HCT116 (cell line): ENCODE measurements around the gene PRR35. TPM values are rescaled to one million over a fixed set of nuclear protein-coding genes. Genes with fewer than 3 reads are reported as not detected.

Experiments used
- ATAC-seq: fragments of 200-7000 bp; cut with Tn5 transposase; 2 replicates; pipeline ENCODE4 v1.9.1; 2020; ENCODE audit warnings: mild to moderate bottlenecking, moderate library complexity
- BruUV-seq: library from RNA; stranded (reverse); fragments of 400-500 nt; replicated peaks from 2 replicates; lab custom pipeline; 2021; lab: Mats Ljungman, UMichigan
- CTCF ChIA-PET: fragments of 300-600 bp; sonication (Branson Sonifier 250); formaldehyde crosslinking; loops from one replicate; lab custom pipeline; 2021; ENCODE audit warnings: antibody characterized with exemption; lab: Charles Lee
- POLR2A ChIA-PET: fragments of 300-600, 350-600 bp; sonication (Branson Sonifier 250); formaldehyde crosslinking; loops from one replicate; lab custom pipeline; 2021; ENCODE audit warnings: antibody characterized with exemption; lab: Charles Lee
- RAD21 ChIA-PET, 2 experiments: fragments of 300-600 bp; sonication (Branson Sonifier 250); formaldehyde crosslinking; loops; one replicate each; lab custom pipeline; 2023; ENCODE audit warnings: low total read pairs in 2 of 2; ENCODE audit not compliant: uncharacterized antibody in 2 of 2, unreplicated experiment in 2 of 2, low non-redundant PET in 1 of 2; lab: Charles Lee
- DNase-seq: peaks from one replicate; pipeline ENCODE4 v3.0.0-alpha.2; 2010; ENCODE audit warnings: low read depth, low spot score
- H2AFZ ChIP-seq: fragments of 200-600 bp; shearing (Covaris generic), sonication (generic); 2 replicates; pipeline ENCODE4 v1.6.1; 2017; ENCODE audit warnings: low read depth, mixed run types, mixed read lengths, antibody characterized with exemption, low read length; ENCODE audit not compliant: poor library complexity, severe bottlenecking
- H3K27ac ChIP-seq: 2 replicates; pipeline ENCODE4 v1.5.1; 2012; ENCODE audit warnings: low read depth, low read length
- H3K27me3 ChIP-seq: fragments of 200-600 bp; sonication (generic); 2 replicates; pipeline ENCODE4 v1.6.1; 2016; ENCODE audit warnings: mixed run types, low read length, mixed read lengths; ENCODE audit not compliant: insufficient read depth
- H3K36me3 ChIP-seq, 2 experiments: fragments of 200-500 bp in 1 of 2; fragments of 200-600 bp in 1 of 2; sonication (Bioruptor generic) in 1 of 2; sonication (generic) in 1 of 2; 2 replicates each; pipeline versions ENCODE4 v1.5.1 to v1.6.1; 2014 to 2016; ENCODE audit warnings: low read length in 2 of 2, inconsistent platforms in 1 of 2, mixed read lengths in 1 of 2, mixed run types in 1 of 2; ENCODE audit not compliant: insufficient read depth in 2 of 2, control insufficient read depth in 1 of 2
- H3K4me1 ChIP-seq, 2 experiments: fragments of 200-600 bp in 1 of 2; sonication (generic) in 1 of 2; 2 replicates each; pipeline versions ENCODE4 v1.5.1 to v1.6.1; 2012 to 2017; ENCODE audit warnings: low read length in 2 of 2, inconsistent platforms in 1 of 2, mild to moderate bottlenecking in 1 of 2, mixed read lengths in 1 of 2, mixed run types in 1 of 2, moderate library complexity in 1 of 2; ENCODE audit not compliant: insufficient read depth in 2 of 2, control insufficient read depth in 1 of 2
- H3K4me2 ChIP-seq: fragments of 200-600 bp; sonication (generic); 2 replicates; pipeline ENCODE4 v1.6.1; 2017; ENCODE audit warnings: mixed run types, low read length, mixed read lengths
- H3K4me3 ChIP-seq, 2 experiments: fragments of 200-600 bp in 1 of 2; sonication (generic) in 1 of 2; replicated peaks in 1 of 2; 2 replicates each; pipeline ENCODE4 v1.5.1; 2011 to 2016; ENCODE audit warnings: low read length in 2 of 2, control low read depth in 1 of 2, low read depth in 1 of 2, mild to moderate bottlenecking in 1 of 2, mixed read lengths in 1 of 2, mixed run types in 1 of 2
- H3K79me2 ChIP-seq: fragments of 200-600 bp; sonication (generic); 2 replicates; pipeline ENCODE4 v1.6.1; 2017; ENCODE audit warnings: mild to moderate bottlenecking, mixed run types, low read length, moderate library complexity, mixed read lengths; ENCODE audit not compliant: insufficient read depth
- H3K9ac ChIP-seq: fragments of 200-600 bp; sonication (generic); 2 replicates; pipeline ENCODE4 v1.6.1; 2016; ENCODE audit warnings: low read length, mixed read lengths
- H3K9me2 ChIP-seq: fragments of 200-600 bp; sonication (generic), shearing (Covaris generic); 2 replicates; pipeline ENCODE4 v1.6.1; 2017; ENCODE audit warnings: mixed run types, mild to moderate bottlenecking, moderate library complexity; ENCODE audit not compliant: insufficient read depth
- H3K9me3 ChIP-seq, 2 experiments: fragments of 200-500 bp in 1 of 2; fragments of 200-600 bp in 1 of 2; sonication (Bioruptor generic) in 1 of 2; sonication (generic) in 1 of 2; 2 replicates each; pipeline ENCODE4 v1.6.1; 2014 to 2017; ENCODE audit warnings: low read length in 2 of 2, mixed read lengths in 2 of 2, inconsistent platforms in 1 of 2, low read depth in 1 of 2, mild to moderate bottlenecking in 1 of 2, mixed run types in 1 of 2, moderate library complexity in 1 of 2; ENCODE audit not compliant: control insufficient read depth in 1 of 2, insufficient read depth in 1 of 2
- H4K20me1 ChIP-seq: fragments of 200-600 bp; sonication (generic), shearing (Covaris generic); 2 replicates; pipeline ENCODE4 v1.6.1; 2017; ENCODE audit warnings: mixed run types, mild to moderate bottlenecking, moderate library complexity; ENCODE audit not compliant: insufficient read depth
- CBX3 ChIP-seq: IDR thresholded peaks from 2 replicates; pipeline ENCODE4 v1.6.1; 2012; ENCODE audit warnings: low read depth
- CEBPB ChIP-seq: IDR thresholded peaks from 2 replicates; pipeline ENCODE4 v1.6.1; 2012; ENCODE audit warnings: low read depth
- CTCF ChIP-seq, 3 experiments: fragments of 200-600 bp in 1 of 3; sonication (generic) in 1 of 3; IDR thresholded peaks in 2 of 3; conservative IDR thresholded peaks in 1 of 3; 2 replicates each; pipeline ENCODE4 v1.5.1; 2012 to 2017; ENCODE audit warnings: low read depth in 2 of 3, low read length in 2 of 3, antibody characterized with exemption in 1 of 3, borderline replicate concordance in 1 of 3, control low read depth in 1 of 3, mild to moderate bottlenecking in 1 of 3, mixed read lengths in 1 of 3, mixed run types in 1 of 3, moderate library complexity in 1 of 3; ENCODE audit not compliant: insufficient read depth in 1 of 3
- EGR1 ChIP-seq: IDR thresholded peaks from 2 replicates; pipeline ENCODE4 v1.6.1; 2012; ENCODE audit warnings: low read depth
- ELF1 ChIP-seq: IDR thresholded peaks from 2 replicates; pipeline ENCODE4 v1.6.1; 2012; ENCODE audit warnings: low read depth, borderline replicate concordance
- EZH2phosphoT487 ChIP-seq: fragments of 200-600 bp; IDR thresholded peaks from 2 replicates; pipeline ENCODE4 v1.6.1; 2018; ENCODE audit warnings: antibody characterized with exemption, borderline replicate concordance
- FOSL1 ChIP-seq: IDR thresholded peaks from 2 replicates; pipeline ENCODE4 v1.6.1; 2012; ENCODE audit warnings: low read depth
- POLR2A ChIP-seq: IDR thresholded peaks from 2 replicates; pipeline ENCODE4 v1.7.0; 2011; ENCODE audit warnings: borderline replicate concordance; ENCODE audit not compliant: insufficient read depth, insufficient read length; ENCODE audit errors: extremely low read depth
- POLR2AphosphoS5 ChIP-seq: IDR thresholded peaks from 2 replicates; pipeline ENCODE4 v1.6.1; 2011; ENCODE audit warnings: mild to moderate bottlenecking, low read depth, low read length, moderate library complexity
- RAD21 ChIP-seq: IDR thresholded peaks from 2 replicates; pipeline ENCODE4 v1.6.1; 2012; ENCODE audit warnings: low read depth, mild to moderate bottlenecking
- REST ChIP-seq: IDR thresholded peaks from 2 replicates; pipeline ENCODE4 v1.6.1; 2012; ENCODE audit warnings: low read depth
- SIN3A ChIP-seq: IDR thresholded peaks from 2 replicates; pipeline ENCODE4 v1.6.1; 2012; ENCODE audit warnings: low read depth
- SP1 ChIP-seq: IDR thresholded peaks from 2 replicates; pipeline ENCODE4 v1.6.1; 2012; ENCODE audit warnings: low read depth
- ZNF274 ChIP-seq: fragments of 200-500 bp; sonication (Bioruptor generic); IDR thresholded peaks from 2 replicates; pipeline ENCODE4 v1.6.1; 2014; ENCODE audit warnings: mild to moderate bottlenecking, low read depth, low read length, inconsistent platforms
- intact Hi-C: fragments of 100-400 bp; cut with micrococcal nuclease; formaldehyde crosslinking; loops from 2 replicates; pipeline ENCODE4 v1.10.0; 2022
- total RNA-seq: library from RNA; stranded (reverse); gene quantifications from one replicate; pipeline ENCODE4 v1.2.1, GENCODE V29; 2021; ENCODE audit not compliant: unreplicated experiment
- TF ChIP-seq, protein P1 (sequence below): IDR thresholded peaks from 2 replicates; pipeline ENCODE4 v1.6.1; 2012

PRR35 gene
- total RNA-seq, 1 experiment from 2014 or later, result not detected

- Histone ChIP-seq H3K9me2 (no peaks in the 10 kb centered on the region), H3K9me3 (no peaks in the 10 kb centered on the region), H3K27ac (peak overlapping the region; percentile 69; the same call in 1 of the 2 replicates), H3K4me1 (peaks cover 30 to 41% of the 10 kb centered on the region in 2 experiments), H3K9ac (peak overlapping the region; percentile 69), H4K20me1 (no peaks in the 10 kb centered on the region), H3K4me2 (peak overlapping the region; percentile 77), H3K79me2 (peaks cover 33% of the 10 kb centered on the region; the same call in 1 of the 2 replicates), H2AFZ (no peak overlapping the region), H3K27me3 (no peaks in the 10 kb centered on the region), H3K4me3 (peak overlapping the region; percentile 64 to 69), H3K36me3 (no peaks in the 10 kb centered on the region)
- no TSS peak for BruUV-seq
- DNase-seq, result no peak
- ChIA-PET RAD21 (no interaction called here), CTCF (no interaction called here), POLR2A (no interaction called here)
- TF ChIP-seq CBX3 (no peak), SIN3A (no peak), EZH2phosphoT487 (no peak)
- intact Hi-C loops, result loop anchor here (5.0 kb wide), 1 partner anchor 36 kb away; no protein-coding TSS in a partner anchor
- ATAC-seq, result no peak
These were observed 30.6 kb downstream of the PRR35 start for GRCh38 chr16:590815-591200.

- no peak for TF ChIP-seq EGR1
- TF ChIP-seq RAD21, result no peak
- TF ChIP-seq POLR2A, result no peak
- no peak for TF ChIP-seq POLR2AphosphoS5
- no peak for TF ChIP-seq CEBPB
- TF ChIP-seq CTCF (IDR thresholded peaks at IDR 0.05 in 2 of 3, conservative IDR thresholded peaks at IDR 0.05 in 1 of 3; ENCODE audit: borderline replicate concordance in 1 of 3, insufficient read depth in 1 of 3, low read depth in 2 of 3, low read length in 2 of 3), result no peak
- TF ChIP-seq, protein P1, sequence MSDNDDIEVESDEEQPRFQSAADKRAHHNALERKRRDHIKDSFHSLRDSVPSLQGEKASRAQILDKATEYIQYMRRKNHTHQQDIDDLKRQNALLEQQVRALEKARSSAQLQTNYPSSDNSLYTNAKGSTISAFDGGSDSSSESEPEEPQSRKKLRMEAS, result no peak
- no peak for TF ChIP-seq SP1
- TF ChIP-seq ELF1, result no peak
- no peak for TF ChIP-seq ZNF274
- no peak for TF ChIP-seq SIN3A
- no peak for TF ChIP-seq FOSL1
- TF ChIP-seq CBX3, result no peak
- TF ChIP-seq REST, result no peak
- TF ChIP-seq, all 23 proteins: peak for 0
- ChIA-PET POLR2A (no interaction called here), CTCF (no interaction called here), RAD21 (no interaction called here)
- H3K4me3 ChIP-seq, result peak overlapping the region in 1 of 2 experiments; percentile 69; a peak in 1 of 4 replicates
- H3K27me3 ChIP-seq, result no peaks in the 10 kb centered on the region
- DNase-seq (no peak), ATAC-seq (no peak)
- H3K4me1 ChIP-seq, result peaks cover 30 to 41% of the 10 kb centered on the region in 2 experiments
- intact Hi-C loops, result loop anchor here (5.0 kb wide), 1 partner anchor 36 kb away; no protein-coding TSS in a partner anchor
- H4K20me1 ChIP-seq, result no peaks in the 10 kb centered on the region
- no peak overlapping the region for H3K9ac ChIP-seq
- H2AFZ ChIP-seq, result no peak overlapping the region
- no peaks in the 10 kb centered on the region for H3K36me3 ChIP-seq
- H3K9me3 ChIP-seq, result no peaks in the 10 kb centered on the region
- H3K79me2 ChIP-seq, result peaks cover 33% of the 10 kb centered on the region; the same call in 1 of the 2 replicates
- H3K9me2 ChIP-seq, result no peaks in the 10 kb centered on the region
- H3K27ac ChIP-seq, result no peak overlapping the region
- BruUV-seq, result TSS peak; percentile 31
- H3K4me2 ChIP-seq, result peak overlapping the region; percentile 77
These were observed 31.0 kb downstream of the PRR35 start for GRCh38 chr16:591231-591630.
